Mesenchymal stem cell (in vitro differentiated cells and primary cell): ENCODE measurements around the gene PHF20.

Experiments
- DNase-seq: peaks from one replicate; pipeline ENCODE4 v3.0.0-alpha.2; 2013
- H2AFZ ChIP-seq: one replicate; pipeline ENCODE4 v1.6.1; 2013; ENCODE audit warnings: low read depth, mild to moderate bottlenecking, control low read depth, inconsistent platforms, low read length, moderate library complexity
- H2AK5ac ChIP-seq: 2 replicates; pipeline ENCODE4 v1.6.1; 2013; ENCODE audit warnings: low read length, moderate library complexity, mild to moderate bottlenecking, inconsistent platforms; ENCODE audit not compliant: severe bottlenecking
- H2BK120ac ChIP-seq: one replicate; pipeline ENCODE4 v1.6.1; 2013; ENCODE audit warnings: low read depth, mild to moderate bottlenecking, inconsistent platforms, low read length, moderate library complexity
- H2BK12ac ChIP-seq, 2 experiments: one replicate each; pipeline ENCODE4 v1.6.1; 2013; ENCODE audit warnings: inconsistent platforms in 2 of 2, low read length in 2 of 2, mild to moderate bottlenecking in 2 of 2, moderate library complexity in 2 of 2, control low read depth in 1 of 2
- H2BK15ac ChIP-seq: one replicate; pipeline ENCODE4 v1.6.1; 2013; ENCODE audit warnings: mild to moderate bottlenecking, low read depth, inconsistent platforms; ENCODE audit not compliant: poor library complexity, severe bottlenecking
- H2BK5ac ChIP-seq: 2 replicates; pipeline ENCODE4 v1.6.1; 2013; ENCODE audit warnings: low read depth, mild to moderate bottlenecking, low read length, control low read depth, inconsistent platforms; ENCODE audit not compliant: poor library complexity, severe bottlenecking
- H3K14ac ChIP-seq, 2 experiments: one replicate each; pipeline ENCODE4 v1.6.1; 2013; ENCODE audit warnings: inconsistent platforms in 2 of 2, low read length in 2 of 2, control low read depth in 1 of 2, mild to moderate bottlenecking in 1 of 2, moderate library complexity in 1 of 2
- H3K18ac ChIP-seq, 2 experiments: one replicate each; pipeline ENCODE4 v1.6.1; 2013; ENCODE audit warnings: inconsistent platforms in 2 of 2, low read length in 2 of 2, control low read depth in 1 of 2, low read depth in 1 of 2, mild to moderate bottlenecking in 1 of 2
- H3K23ac ChIP-seq, 2 experiments: one replicate each; pipeline ENCODE4 v1.6.1; 2013; ENCODE audit warnings: inconsistent platforms in 2 of 2, low read length in 2 of 2, mild to moderate bottlenecking in 2 of 2, moderate library complexity in 2 of 2, control low read depth in 1 of 2
- H3K27ac ChIP-seq: 2 replicates; pipeline ENCODE4 v1.5.1; 2013; ENCODE audit warnings: mild to moderate bottlenecking, moderate library complexity, low read length, control low read depth, inconsistent platforms; ENCODE audit not compliant: poor library complexity, severe bottlenecking
- H3K27me3 ChIP-seq, 2 experiments: 2 replicates each; pipeline versions ENCODE4 v1.6.1 to v1.7.0; 2013; ENCODE audit warnings: low read length in 2 of 2, mild to moderate bottlenecking in 2 of 2, moderate library complexity in 2 of 2, control low read depth in 1 of 2, inconsistent platforms in 1 of 2; ENCODE audit not compliant: control insufficient read depth in 1 of 2, insufficient read depth in 1 of 2
- H3K36me3 ChIP-seq, 2 experiments: 2 replicates each; pipeline versions ENCODE4 v1.6.1 to v1.7.0; 2013; ENCODE audit warnings: low read length in 2 of 2, control low read depth in 1 of 2, inconsistent platforms in 1 of 2, low read depth in 1 of 2, mild to moderate bottlenecking in 1 of 2; ENCODE audit not compliant: insufficient read depth in 2 of 2, control insufficient read depth in 1 of 2
- H3K4ac ChIP-seq, 2 experiments: one replicate each; pipeline ENCODE4 v1.6.1; 2013; ENCODE audit warnings: inconsistent platforms in 2 of 2, low read length in 2 of 2, mild to moderate bottlenecking in 2 of 2, moderate library complexity in 2 of 2, control low read depth in 1 of 2, low read depth in 1 of 2
- H3K4me1 ChIP-seq: 2 replicates; pipeline ENCODE4 v1.6.1; 2013; ENCODE audit warnings: low read depth, low read length, control low read depth; ENCODE audit not compliant: control insufficient read depth, insufficient read depth
- H3K4me2 ChIP-seq: 2 replicates; pipeline ENCODE4 v1.6.1; 2013; ENCODE audit warnings: low read length, mild to moderate bottlenecking, inconsistent platforms; ENCODE audit not compliant: poor library complexity, severe bottlenecking
- H3K4me3 ChIP-seq, 2 experiments: 2 replicates each; pipeline versions ENCODE4 v1.5.1 to v1.7.0; 2013; ENCODE audit warnings: low read length in 2 of 2, mild to moderate bottlenecking in 2 of 2, control low read depth in 1 of 2, low read depth in 1 of 2; ENCODE audit not compliant: insufficient read depth in 1 of 2
- H3K79me1 ChIP-seq: replicated peaks from 2 replicates; pipeline ENCODE4 v1.6.1; 2013; ENCODE audit warnings: mild to moderate bottlenecking, control low read depth, low read length, inconsistent platforms; ENCODE audit not compliant: poor library complexity, severe bottlenecking
- H3K9ac ChIP-seq: 2 replicates; pipeline ENCODE4 v1.7.0; 2013; ENCODE audit warnings: mild to moderate bottlenecking, low read length, moderate library complexity
- H3K9me3 ChIP-seq: 2 replicates; pipeline ENCODE4 v1.7.0; 2013; ENCODE audit warnings: mild to moderate bottlenecking, low read length; ENCODE audit not compliant: control insufficient read depth
- H4K8ac ChIP-seq: one replicate; pipeline ENCODE4 v1.6.1; 2013; ENCODE audit warnings: inconsistent platforms, mild to moderate bottlenecking, low read length, moderate library complexity
- H4K91ac ChIP-seq: one replicate; pipeline ENCODE4 v1.6.1; 2013; ENCODE audit warnings: mild to moderate bottlenecking, low read length, inconsistent platforms
- WGBS: methylation state at CpG from one replicate; pipeline ENCODE4 v1.1.7; 2013; ENCODE audit warnings: mixed read lengths; 5-methylcytosine and 5-hydroxymethylcytosine counted together

The PHF20 gene

GRCh38 chr20:35974256-35974655 is 202.4 kb downstream of the PHF20 start:
- no peaks in the 10 kb centered on the region for H3K4me1 ChIP-seq
- no peak overlapping the region for H2AFZ ChIP-seq
- H3K23ac ChIP-seq, result no peak overlapping the region
- no peak overlapping the region for H3K9ac ChIP-seq
- H3K4me3 ChIP-seq, result no peak overlapping the region
- H3K9me3 ChIP-seq, result no peaks in the 10 kb centered on the region
- 78% methylated on average over 4 of the region's 4 CpGs for WGBS
- H2BK5ac ChIP-seq, result no peak overlapping the region
- H3K36me3 ChIP-seq, result no peaks in the 10 kb centered on the region
- no peak overlapping the region for H4K91ac ChIP-seq
- H3K4ac ChIP-seq, result no peak overlapping the region
- H4K8ac ChIP-seq, result no peak overlapping the region
- no peak overlapping the region for H2AK5ac ChIP-seq
- peaks cover 0 to 4% of the 10 kb centered on the region in 2 experiments for H3K27me3 ChIP-seq
- H3K27ac ChIP-seq, result no peak overlapping the region
- H2BK12ac ChIP-seq, result no peak overlapping the region
- no peak for DNase-seq
- H2BK15ac ChIP-seq, result no peak overlapping the region
- no peak overlapping the region for H3K18ac ChIP-seq
- H2BK120ac ChIP-seq, result no peak overlapping the region
- H3K79me1 ChIP-seq, result no peaks in the 10 kb centered on the region
- H3K4me2 ChIP-seq, result no peak overlapping the region
- no peak overlapping the region for H3K14ac ChIP-seq

- Histone ChIP-seq H3K9ac (no peak overlapping the region), H3K27me3 (peaks cover 0 to 13% of the 10 kb centered on the region in 2 experiments), H3K79me1 (no peaks in the 10 kb centered on the region), H3K4me3 (no peak overlapping the region), H4K91ac (no peak overlapping the region), H3K4me2 (no peak overlapping the region), H3K18ac (no peak overlapping the region), H2BK15ac (no peak overlapping the region), H2AFZ (no peak overlapping the region), H2BK120ac (no peak overlapping the region), H3K4ac (no peak overlapping the region), H3K36me3 (no peaks in the 10 kb centered on the region), H3K27ac (no peak overlapping the region), H4K8ac (no peak overlapping the region), H3K4me1 (no peaks in the 10 kb centered on the region), H3K23ac (no peak overlapping the region), H3K14ac (no peak overlapping the region), H3K9me3 (no peaks in the 10 kb centered on the region), H2BK12ac (no peak overlapping the region), H2AK5ac (no peak overlapping the region), H2BK5ac (no peak overlapping the region)
- 86% methylated on average over 9 of the region's 9 CpGs for WGBS
- no peak for DNase-seq
These were observed 204.0 kb downstream of the PHF20 start for GRCh38 chr20:35975576-35976373.

- Histone ChIP-seq H3K9ac (peak overlapping the region; percentile 32), H3K9me3 (no peaks in the 10 kb centered on the region), H2BK120ac (no peak overlapping the region), H2BK12ac (no peak overlapping the region), H3K36me3 (no peaks in the 10 kb centered on the region), H3K23ac (no peak overlapping the region), H2BK15ac (no peak overlapping the region), H3K18ac (no peak overlapping the region), H3K4me2 (no peak overlapping the region), H3K4me1 (no peaks in the 10 kb centered on the region), H3K14ac (no peak overlapping the region), H3K27ac (no peak overlapping the region), H3K4me3 (no peak overlapping the region), H3K4ac (no peak overlapping the region), H3K27me3 (peaks cover 0 to 17% of the 10 kb centered on the region in 2 experiments), H4K8ac (no peak overlapping the region), H4K91ac (no peak overlapping the region), H2AFZ (no peak overlapping the region), H2BK5ac (no peak overlapping the region), H2AK5ac (no peak overlapping the region), H3K79me1 (no peaks in the 10 kb centered on the region)
- WGBS, result 93% methylated on average over 8 of the region's 9 CpGs
- DNase-seq, result peak; percentile 48
These were observed 206.3 kb downstream of the PHF20 start for GRCh38 chr20:35978041-35978513.

GRCh38 chr20:35979544-35979943 is 207.7 kb downstream of the PHF20 start:
- H2BK5ac ChIP-seq, result no peak overlapping the region
- H3K79me1 ChIP-seq, result no peaks in the 10 kb centered on the region
- no peak overlapping the region for H2AFZ ChIP-seq
- no peaks in the 10 kb centered on the region for H3K9me3 ChIP-seq
- no peak overlapping the region for H3K14ac ChIP-seq
- 53% methylated on average over 5 of the region's 5 CpGs for WGBS
- H3K23ac ChIP-seq, result no peak overlapping the region
- H3K36me3 ChIP-seq, result no peaks in the 10 kb centered on the region
- no peak overlapping the region for H3K18ac ChIP-seq
- H3K9ac ChIP-seq, result no peak overlapping the region
- DNase-seq, result no peak
- H3K27me3 ChIP-seq, result peaks cover 0 to 17% of the 10 kb centered on the region in 2 experiments
- H3K4ac ChIP-seq, result no peak overlapping the region
- H2BK15ac ChIP-seq, result no peak overlapping the region
- H2BK120ac ChIP-seq, result no peak overlapping the region
- no peak overlapping the region for H3K4me2 ChIP-seq
- no peak overlapping the region for H3K27ac ChIP-seq
- no peak overlapping the region for H3K4me3 ChIP-seq
- no peak overlapping the region for H2BK12ac ChIP-seq
- H4K91ac ChIP-seq, result no peak overlapping the region
- H4K8ac ChIP-seq, result no peak overlapping the region
- no peaks in the 10 kb centered on the region for H3K4me1 ChIP-seq
- no peak overlapping the region for H2AK5ac ChIP-seq
